ENCODE results near the gene XIRP1. TPM values are rescaled to one million over a fixed set of nuclear protein-coding genes. Genes with fewer than 3 reads are reported as not detected.

Gene XIRP1
- total and polyA plus RNA-seq, 9 donors = 0.04 to 0.13 (median 0.11) TPM; not detected in 5

- H3K27ac ChIP-seq = no peak overlapping the region
- WGBS, 3 donors = 97 to 100% (median 100%) methylated on average over 3 to 4 of the region's 4 CpGs
- no peak for DNase-seq
- no peak overlapping the region for H3K4me3 ChIP-seq
- H3K27me3 ChIP-seq = no peaks in the 10 kb centered on the region
- H3K36me3 ChIP-seq = no peaks in the 10 kb centered on the region
- TF ChIP-seq CTCF (IDR thresholded peaks at IDR 0.05) = no peak
- TF ChIP-seq EP300 (IDR thresholded peaks at IDR 0.05) = no peak
- H3K9me3 ChIP-seq = no peaks in the 10 kb centered on the region
- intact Hi-C loops (cut with DNase I) = loop anchor here in 2 of 4 donors (5.0 kb wide), 2 partner anchors 38 to 78 kb away; partner anchors contain the start of genes GORASP1 (in 1 of the 2) and TTC21A (in 1 of the 2)
- H3K4me1 ChIP-seq (ENCODE audit: insufficient read depth) = peaks cover 2% of the 10 kb centered on the region
These were observed 7.5 kb downstream of the XIRP1 start for GRCh38 chr3:39184968-39185285.

GRCh38 chr3:39184081-39184967 lies 8.1 kb downstream of the XIRP1 start:
- intact Hi-C loops (cut with DNase I) = loop anchor here in 1 of 4 donors (5.0 kb wide), 1 partner anchor 77 kb away; the partner anchor contains the start of genes GORASP1 and TTC21A
- Histone ChIP-seq H3K36me3 (no peaks in the 10 kb centered on the region), H3K27me3 (no peaks in the 10 kb centered on the region), H3K27ac (no peak overlapping the region), H3K4me1 (ENCODE audit: insufficient read depth) (peaks cover 2% of the 10 kb centered on the region), H3K4me3 (no peak overlapping the region), H3K9me3 (no peaks in the 10 kb centered on the region)
- WGBS, 3 donors = 87 to 92% (median 90%) methylated on average over 12 of the region's 12 CpGs
- no peak for TF ChIP-seq EP300 (IDR thresholded peaks at IDR 0.05)
- TF ChIP-seq POLR2A (IDR thresholded peaks at IDR 0.05) = no peak
- no peak for TF ChIP-seq CTCF (IDR thresholded peaks at IDR 0.05)
- DNase-seq = no peak

DNA sequence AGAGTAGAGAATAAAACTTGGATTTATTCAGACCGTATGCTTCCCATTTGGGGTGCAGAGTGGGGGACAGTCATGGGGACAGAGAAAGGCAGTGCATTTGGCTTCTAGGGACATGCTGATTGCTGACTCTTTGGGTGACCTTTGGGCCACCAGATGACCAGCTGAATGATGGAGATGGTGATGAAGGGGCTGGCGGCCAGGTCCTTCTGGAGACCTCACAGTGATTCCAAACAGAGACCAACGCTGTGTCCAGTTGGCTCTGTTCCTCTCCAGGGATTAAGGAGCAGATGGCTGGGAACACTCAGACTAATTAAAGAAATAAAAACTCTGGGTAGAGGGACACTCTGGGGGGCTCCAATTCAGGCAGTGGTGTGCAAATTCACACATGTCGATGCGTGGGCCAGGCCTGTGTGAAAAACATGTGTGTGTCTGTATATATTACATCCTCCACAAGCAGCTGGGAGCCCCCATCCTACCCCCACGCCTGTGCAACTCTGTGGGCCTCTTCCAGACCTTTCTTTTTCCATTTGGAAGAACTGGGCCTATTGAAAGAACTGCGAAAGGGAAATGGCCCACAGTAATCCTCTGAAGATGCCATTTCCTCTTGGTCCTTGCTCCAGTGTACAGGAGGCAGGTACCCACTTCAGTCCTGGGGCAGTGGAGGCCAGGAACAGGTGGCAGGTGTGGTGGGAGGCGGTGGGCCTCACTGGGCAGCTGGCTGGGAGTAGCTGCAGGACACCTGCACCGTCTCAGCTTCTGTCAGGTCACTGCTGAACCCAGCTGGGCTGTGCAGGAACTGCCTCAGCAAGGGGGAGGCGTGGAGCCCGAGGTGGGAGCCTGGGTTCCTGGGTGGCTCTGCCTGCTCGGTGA lies 8.9 kb downstream of the XIRP1 start:
- TF ChIP-seq POLR2A (IDR thresholded peaks at IDR 0.05) = no peak
- no peak for TF ChIP-seq CTCF (IDR thresholded peaks at IDR 0.05)
- no peak for TF ChIP-seq EP300 (IDR thresholded peaks at IDR 0.05)
- no peak for DNase-seq
- H3K36me3 ChIP-seq = no peaks in the 10 kb centered on the region
- no peak overlapping the region for H3K4me3 ChIP-seq
- 77 to 85% (median 79%) methylated on average over 11 to 12 of the region's 12 CpGs for WGBS, 3 donors
- H3K4me1 ChIP-seq (ENCODE audit: insufficient read depth) = peaks cover 6% of the 10 kb centered on the region
- no peaks in the 10 kb centered on the region for H3K27me3 ChIP-seq
- peak overlapping the region in 1 of 2 donors; percentile 37 for H3K27ac ChIP-seq
- intact Hi-C loops (cut with DNase I) = loop anchor here in 1 of 4 donors (5.0 kb wide), 1 partner anchor 76 kb away; the partner anchor contains the start of genes GORASP1 and TTC21A
- no peaks in the 10 kb centered on the region for H3K9me3 ChIP-seq

All from ovary (tissue), 9 donors.